Mucosa of gallbladder (tissue), 1 donor: ENCODE data around the gene USPL1. TPM values are rescaled to one million over a fixed set of nuclear protein-coding genes. Genes with fewer than 3 reads are reported as not detected.

ENCODE experiments used
- DNase-seq: peaks from one replicate; pipeline ENCODE4 v3.0.0-alpha.2; 2020; ENCODE audit warnings: low spot score
- total RNA-seq: library from RNA; stranded (reverse); gene quantifications from one replicate; pipeline ENCODE4 v1.2.1, GENCODE V29; 2021
- donor health status: DM: no; HTN: no; CAD: no.

The USPL1 gene
- total RNA-seq, 1 donor from 2014 or later, result 10.0 TPM

GRCh38 chr13:30697177-30697953, 79.6 kb downstream of the USPL1 start:
- DNase-seq, result no peak

DNA sequence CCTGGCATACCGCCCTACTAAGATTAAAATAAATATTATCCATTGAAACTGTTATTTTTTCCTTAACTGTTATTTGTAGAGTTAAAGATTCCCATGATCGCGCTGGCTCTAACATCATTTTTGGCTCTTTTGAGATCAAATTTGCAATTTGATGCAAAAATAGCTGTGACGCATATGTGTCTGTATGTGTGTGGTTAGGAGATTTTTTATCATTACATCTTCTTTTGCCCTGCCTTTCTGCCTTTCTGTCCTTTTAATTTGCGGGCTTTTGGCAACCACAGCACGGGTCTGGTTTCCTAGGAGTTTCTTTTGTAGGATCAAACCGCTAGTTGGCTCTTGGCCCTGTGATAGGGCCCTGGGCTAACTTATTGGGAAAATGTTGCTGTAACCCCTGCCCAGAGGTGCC, 80.3 kb downstream of the USPL1 start:
- DNase-seq, result no peak

DNA sequence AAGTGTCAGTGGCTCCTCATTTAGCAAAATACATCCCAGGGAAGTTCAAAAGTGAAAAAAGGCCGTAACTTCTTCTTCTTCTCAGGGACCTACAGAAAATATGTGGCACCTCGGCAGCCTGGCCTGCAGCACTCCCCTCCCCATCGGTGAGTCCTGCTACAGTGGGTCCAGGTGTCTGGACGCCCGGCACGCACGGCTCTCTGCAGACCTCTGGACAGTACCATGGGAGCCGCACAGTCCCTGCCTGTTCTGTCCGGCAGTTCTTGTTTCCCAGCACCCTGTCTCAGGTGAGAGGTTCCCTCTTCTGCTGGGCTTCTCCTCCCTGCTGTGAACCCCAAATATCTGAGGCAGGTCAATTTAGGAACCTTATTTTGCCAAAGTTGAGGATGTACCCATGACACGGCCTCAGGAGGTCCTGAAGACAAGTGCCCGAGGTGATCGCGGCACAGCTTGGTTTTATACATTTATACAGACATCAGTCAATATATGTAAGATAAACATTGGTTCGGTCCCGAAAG, 80.8 kb downstream of the USPL1 start:
- no peak for DNase-seq

GRCh38 chr13:30700364-30700763, 82.6 kb downstream of the USPL1 start:
- DNase-seq, result no peak

GRCh38 chr13:30702006-30702405, 84.3 kb downstream of the USPL1 start:
- DNase-seq, result no peak

DNA sequence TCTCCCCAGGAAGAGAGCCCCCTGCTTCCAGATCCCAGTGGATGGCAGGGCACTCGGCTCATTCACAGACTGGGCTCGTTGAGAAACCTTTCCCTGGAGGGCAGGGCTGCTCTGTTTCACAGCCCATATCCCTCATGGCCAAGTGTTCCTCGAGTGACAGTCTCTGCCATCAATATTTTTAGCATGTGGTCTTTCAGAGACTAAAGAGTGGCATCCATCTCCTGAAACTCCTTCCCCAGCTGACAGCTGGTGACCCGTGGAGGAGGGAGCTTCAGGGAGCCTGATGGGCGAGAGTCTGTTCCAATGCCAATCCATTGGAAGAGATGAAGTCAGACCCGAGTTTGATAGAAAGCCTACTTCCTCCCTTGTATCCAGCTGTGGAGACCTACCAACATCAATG, 86.9 kb downstream of the USPL1 start:
- no peak for DNase-seq

DNA sequence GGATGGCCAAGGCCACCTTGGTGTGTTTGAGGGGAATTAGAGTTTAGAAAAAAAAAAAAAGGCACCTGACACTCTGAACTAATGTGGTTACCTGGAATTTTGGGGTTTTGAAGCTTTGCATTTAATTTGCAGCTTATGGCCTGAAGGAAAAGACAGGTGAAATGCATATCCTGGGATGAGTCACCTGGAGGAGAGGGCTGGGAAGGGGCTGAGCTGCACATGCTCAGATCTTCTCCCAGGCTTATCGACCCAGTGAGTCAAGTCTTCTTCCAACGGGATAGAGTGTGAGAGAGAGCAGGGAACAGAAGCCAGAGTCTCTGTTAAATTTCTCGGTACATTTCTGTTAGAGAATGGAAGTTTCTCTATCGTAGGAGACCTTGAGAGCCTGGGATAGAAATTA, 88.0 kb downstream of the USPL1 start:
- no peak for DNase-seq

- DNase-seq, result no peak
Measured at GRCh38 chr13:30708541-30708940, 90.8 kb downstream of the USPL1 start.

Other genes with a start within 250 kb of the USPL1 start
- not detected for gene UBE2L5, start 195.4 kb upstream of the USPL1 start, total RNA-seq
- 205 TPM for gene HMGB1, start 152.0 kb upstream of the USPL1 start, total RNA-seq
- gene ALOX5AP, start 117.6 kb downstream of the USPL1 start, total RNA-seq, result 50.3 TPM